Transverse colon (tissue), 4 donors: ENCODE results near the gene BCL11B. TPM values are rescaled to one million over a fixed set of nuclear protein-coding genes. Genes with fewer than 3 reads are reported as not detected.

Experiments
- DNase-seq: peaks from one replicate; pipeline ENCODE4 v3.0.0-alpha.2; 2019
- H3K27ac ChIP-seq, 4 donors: fragments of 200-600 bp; sonication (generic); 2 replicates each; pipeline ENCODE4 v1.5.1; 2016 to 2018; ENCODE audit warnings: inconsistent platforms in 4 of 4
- H3K27me3 ChIP-seq: fragments of 200-600 bp; sonication (generic); 2 replicates; pipeline ENCODE4 v1.5.1; 2017; ENCODE audit warnings: inconsistent platforms
- H3K36me3 ChIP-seq, 4 donors: fragments of 200-600 bp; sonication (generic); 2 replicates each; pipeline ENCODE4 v1.5.1; 2017 to 2019; ENCODE audit warnings: inconsistent platforms in 4 of 4
- H3K4me1 ChIP-seq, 4 donors: fragments of 200-600 bp; sonication (generic); 2 replicates each; pipeline ENCODE4 v1.5.1; 2017 to 2020; ENCODE audit warnings: inconsistent platforms in 4 of 4
- H3K4me3 ChIP-seq, 4 donors: fragments of 200-600 bp; sonication (generic); 1 replicate in 1 of 4; 2 replicates in 3 of 4; pipeline versions ENCODE4 v1.5.1 to v1.6.1; 2017 to 2019; ENCODE audit warnings: inconsistent platforms in 4 of 4
- H3K9me3 ChIP-seq, 2 donors: fragments of 200-600 bp; sonication (generic); 2 replicates each; pipeline ENCODE4 v1.5.1; 2017 to 2019; ENCODE audit warnings: inconsistent platforms in 2 of 2
- EP300 ChIP-seq: sonication (generic); formaldehyde crosslinking; IDR thresholded peaks from one replicate; pipeline ENCODE4 v1.6.1; 2017; ENCODE audit warnings: antibody characterized with exemption, low read depth
- POLR2A ChIP-seq: fragments of 450-650 bp; IDR thresholded peaks from one replicate; pipeline ENCODE4 v1.6.1; 2016; ENCODE audit warnings: antibody characterized with exemption, mild to moderate bottlenecking, moderate library complexity
- POLR2AphosphoS5 ChIP-seq, 3 donors: sonication (generic); formaldehyde crosslinking; IDR thresholded peaks; one replicate each; pipeline ENCODE4 v1.6.1; 2016; ENCODE audit warnings: antibody characterized with exemption in 3 of 3
- WGBS, 2 donors: methylation state at CpG; one replicate each; pipeline ENCODE4 v1.1.5; 2018; ENCODE audit warnings: low coverage in 1 of 2; 5-methylcytosine and 5-hydroxymethylcytosine counted together
- in situ Hi-C, 4 donors: fragments of 200-750 bp; cut with MboI; loops; one replicate each; pipeline versions ENCODE4 v1.15.0 to v1.15.1; 2017; ENCODE audit warnings: low sequenced_read_pairs in 3 of 4, low pct_ligation_motif_present in 1 of 4, low pct_unique_long_range_greater_than_20kb in 1 of 4
- intact Hi-C: fragments of 100-400 bp; cut with DNase I; formaldehyde crosslinking; loops from one replicate; pipeline ENCODE4 v1.15.1; 2023; ENCODE audit warnings: low total_unique reads
- total RNA-seq, 4 donors: library from RNA; depleted of rRNA; stranded (reverse); fragments of >200 nt; gene quantifications; one replicate each; pipeline ENCODE4 v1.1.0, GENCODE V29; 2016
- TF ChIP-seq, protein P1 (sequence below), 5 experiments: fragments of 200-600 bp in 3 of 5; fragments of 450-650 bp in 2 of 5; sonication (generic) in 3 of 5; IDR thresholded peaks; 1 replicate in 2 of 5; 2 replicates in 3 of 5; pipeline ENCODE4 v1.5.1; 2016 to 2017; ENCODE audit warnings: antibody characterized with exemption in 5 of 5, inconsistent platforms in 3 of 5, mild to moderate bottlenecking in 2 of 5, moderate library complexity in 1 of 5

The BCL11B gene
- total RNA-seq, result 1 to 10 TPM in 3 of 4 donors, under 1 TPM in 1; 0.37 to 4.8 (median 3.7) TPM

GRCh38 chr14:99271951-99272631 is at the start of gene BCL11B:
BCL11B (minus strand) TSS chr14:99272197; CDS start chr14:99271218, 979 bp downstream.
- intact Hi-C loops, result no loop called here
- Histone ChIP-seq H3K4me3 (peak within 1 kb of the TSS; percentile 42 to 67 (median 57)), H3K36me3 (no peaks in the 10 kb centered on the region), H3K27ac (peak within 1 kb of the TSS; percentile 77 to 87 (median 82)), H3K9me3 (no peaks in the 10 kb centered on the region), H3K27me3 (peaks cover 81% of the 10 kb centered on the region), H3K4me1 (peaks cover 12 to 44% (median 43%) of the 10 kb centered on the region in 4 donors)
- WGBS, 2 donors, result 0% methylated on average over 50 of the region's 50 CpGs; no CpG with 5 or more reads in 1 of the 2 donors
- peak; percentile 82 for DNase-seq
- in situ Hi-C loops, result loop anchor here in 3 of 4 donors (25.0 kb wide), 3 partner anchors 1110 to 1285 kb away; no protein-coding TSS in a partner anchor
- TF ChIP-seq, protein P1, sequence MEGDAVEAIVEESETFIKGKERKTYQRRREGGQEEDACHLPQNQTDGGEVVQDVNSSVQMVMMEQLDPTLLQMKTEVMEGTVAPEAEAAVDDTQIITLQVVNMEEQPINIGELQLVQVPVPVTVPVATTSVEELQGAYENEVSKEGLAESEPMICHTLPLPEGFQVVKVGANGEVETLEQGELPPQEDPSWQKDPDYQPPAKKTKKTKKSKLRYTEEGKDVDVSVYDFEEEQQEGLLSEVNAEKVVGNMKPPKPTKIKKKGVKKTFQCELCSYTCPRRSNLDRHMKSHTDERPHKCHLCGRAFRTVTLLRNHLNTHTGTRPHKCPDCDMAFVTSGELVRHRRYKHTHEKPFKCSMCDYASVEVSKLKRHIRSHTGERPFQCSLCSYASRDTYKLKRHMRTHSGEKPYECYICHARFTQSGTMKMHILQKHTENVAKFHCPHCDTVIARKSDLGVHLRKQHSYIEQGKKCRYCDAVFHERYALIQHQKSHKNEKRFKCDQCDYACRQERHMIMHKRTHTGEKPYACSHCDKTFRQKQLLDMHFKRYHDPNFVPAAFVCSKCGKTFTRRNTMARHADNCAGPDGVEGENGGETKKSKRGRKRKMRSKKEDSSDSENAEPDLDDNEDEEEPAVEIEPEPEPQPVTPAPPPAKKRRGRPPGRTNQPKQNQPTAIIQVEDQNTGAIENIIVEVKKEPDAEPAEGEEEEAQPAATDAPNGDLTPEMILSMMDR (IDR thresholded peaks at IDR 0.05), result peak in 4 of 5 experiments; percentile 30 to 58 (median 50)
- TF ChIP-seq POLR2A (peak; percentile 48), EP300 (no peak), POLR2AphosphoS5 (IDR thresholded peaks at IDR 0.05) (peak; percentile 12 to 57 (median 45))

- DNase-seq, result no peak
- intact Hi-C loops, result no loop called here
Observed at GRCh38 chr14:99321236-99321925, 49.4 kb upstream of the BCL11B start.

GRCh38 chr14:99320621-99321235 is 48.7 kb upstream of the BCL11B start:
- Histone ChIP-seq H3K27me3 (no peaks in the 10 kb centered on the region), H3K9me3 (no peaks in the 10 kb centered on the region), H3K36me3 (no peaks in the 10 kb centered on the region), H3K27ac (no peak overlapping the region), H3K4me3 (no peak overlapping the region), H3K4me1 (peaks cover 7 to 36% (median 28%) of the 10 kb centered on the region in 4 donors)
- TF ChIP-seq POLR2AphosphoS5 (IDR thresholded peaks at IDR 0.05) (no peak), POLR2A (no peak), EP300 (no peak)
- TF ChIP-seq, protein P1 (IDR thresholded peaks at IDR 0.05), result no peak
- in situ Hi-C loops, result no loop called here
- no peak for DNase-seq
- intact Hi-C loops, result no loop called here
- WGBS, 2 donors, result 89% methylated on average over 26 of the region's 27 CpGs; no CpG with 5 or more reads in 1 of the 2 donors

More at GRCh38 chr14:99321236-99321925, 49.4 kb upstream of the BCL11B start:
- H3K4me3 ChIP-seq, result no peak overlapping the region
- H3K9me3 ChIP-seq, result no peaks in the 10 kb centered on the region
- TF ChIP-seq EP300 (no peak), POLR2A (no peak), POLR2AphosphoS5 (IDR thresholded peaks at IDR 0.05) (no peak)
- TF ChIP-seq, protein P1 (IDR thresholded peaks at IDR 0.05), result no peak
- in situ Hi-C loops, result no loop called here
- H3K4me1 ChIP-seq, result peaks cover 7 to 32% (median 24%) of the 10 kb centered on the region in 4 donors
- no peaks in the 10 kb centered on the region for H3K36me3 ChIP-seq
- H3K27me3 ChIP-seq, result no peaks in the 10 kb centered on the region
- WGBS, 2 donors, result 95 to 100% methylated on average over 2 to 16 of the region's 16 CpGs
- H3K27ac ChIP-seq, result no peak overlapping the region

DNA sequence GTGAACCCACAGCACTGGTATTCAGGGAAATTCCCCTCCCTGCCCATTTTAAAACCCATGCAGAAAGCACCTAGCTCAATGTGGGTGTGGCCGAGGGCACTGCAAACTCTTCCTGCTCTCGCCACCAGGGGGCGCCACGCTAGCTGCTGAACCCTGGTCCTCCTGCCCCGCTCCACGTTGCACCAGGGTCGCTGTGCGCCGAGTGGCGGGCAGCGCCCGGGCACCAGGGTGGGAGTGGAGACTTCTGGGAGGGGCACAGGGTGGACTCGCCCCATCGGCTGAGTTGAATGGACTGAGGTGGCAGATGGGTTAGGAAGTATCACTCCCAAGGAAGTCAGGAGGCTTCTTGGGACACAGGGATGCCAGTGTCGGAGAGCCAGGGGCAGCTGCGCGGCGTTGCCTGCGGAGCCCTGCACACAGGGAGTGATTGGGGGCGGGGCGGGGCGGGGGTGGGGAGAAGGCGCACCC is 48.1 kb upstream of the BCL11B start:
- H3K27me3 ChIP-seq, result no peaks in the 10 kb centered on the region
- no peaks in the 10 kb centered on the region for H3K9me3 ChIP-seq
- H3K4me1 ChIP-seq, result peaks cover 7 to 42% (median 29%) of the 10 kb centered on the region in 4 donors
- no peak for TF ChIP-seq EP300
- TF ChIP-seq, protein P1 (IDR thresholded peaks at IDR 0.05), result peak; percentile 60 to 82 (median 78)
- in situ Hi-C loops, result no loop called here
- no peak overlapping the region for H3K4me3 ChIP-seq
- no peaks in the 10 kb centered on the region for H3K36me3 ChIP-seq
- peak; percentile 67 for DNase-seq
- WGBS, 2 donors, result 56% methylated on average over 21 of the region's 23 CpGs; no CpG with 5 or more reads in 1 of the 2 donors
- H3K27ac ChIP-seq, result peak overlapping the region in 1 of 4 donors; percentile 13
- intact Hi-C loops, result no loop called here
